AG09319 (cell line): ENCODE measurements around the gene REPS2.

Experiments used
- DNase-seq: peaks from one replicate; pipeline ENCODE4 v3.0.0-alpha.2; 2010; ENCODE audit warnings: low read depth; ENCODE audit errors: extremely low read depth
- TF ChIP-seq, protein P1 (sequence below): IDR thresholded peaks from 2 replicates; pipeline ENCODE4 v1.5.1; 2011; ENCODE audit warnings: low read depth, mild to moderate bottlenecking, inconsistent platforms, low read length, moderate library complexity

REPS2 gene

GRCh38 chrX:16979226-16979625 lies 32.8 kb downstream of the REPS2 start:
- TF ChIP-seq, protein P1, sequence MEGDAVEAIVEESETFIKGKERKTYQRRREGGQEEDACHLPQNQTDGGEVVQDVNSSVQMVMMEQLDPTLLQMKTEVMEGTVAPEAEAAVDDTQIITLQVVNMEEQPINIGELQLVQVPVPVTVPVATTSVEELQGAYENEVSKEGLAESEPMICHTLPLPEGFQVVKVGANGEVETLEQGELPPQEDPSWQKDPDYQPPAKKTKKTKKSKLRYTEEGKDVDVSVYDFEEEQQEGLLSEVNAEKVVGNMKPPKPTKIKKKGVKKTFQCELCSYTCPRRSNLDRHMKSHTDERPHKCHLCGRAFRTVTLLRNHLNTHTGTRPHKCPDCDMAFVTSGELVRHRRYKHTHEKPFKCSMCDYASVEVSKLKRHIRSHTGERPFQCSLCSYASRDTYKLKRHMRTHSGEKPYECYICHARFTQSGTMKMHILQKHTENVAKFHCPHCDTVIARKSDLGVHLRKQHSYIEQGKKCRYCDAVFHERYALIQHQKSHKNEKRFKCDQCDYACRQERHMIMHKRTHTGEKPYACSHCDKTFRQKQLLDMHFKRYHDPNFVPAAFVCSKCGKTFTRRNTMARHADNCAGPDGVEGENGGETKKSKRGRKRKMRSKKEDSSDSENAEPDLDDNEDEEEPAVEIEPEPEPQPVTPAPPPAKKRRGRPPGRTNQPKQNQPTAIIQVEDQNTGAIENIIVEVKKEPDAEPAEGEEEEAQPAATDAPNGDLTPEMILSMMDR = no peak
- DNase-seq = no peak

GRCh38 chrX:16981209-16981608 lies 34.8 kb downstream of the REPS2 start:
- TF ChIP-seq, protein P1 = no peak

DNA sequence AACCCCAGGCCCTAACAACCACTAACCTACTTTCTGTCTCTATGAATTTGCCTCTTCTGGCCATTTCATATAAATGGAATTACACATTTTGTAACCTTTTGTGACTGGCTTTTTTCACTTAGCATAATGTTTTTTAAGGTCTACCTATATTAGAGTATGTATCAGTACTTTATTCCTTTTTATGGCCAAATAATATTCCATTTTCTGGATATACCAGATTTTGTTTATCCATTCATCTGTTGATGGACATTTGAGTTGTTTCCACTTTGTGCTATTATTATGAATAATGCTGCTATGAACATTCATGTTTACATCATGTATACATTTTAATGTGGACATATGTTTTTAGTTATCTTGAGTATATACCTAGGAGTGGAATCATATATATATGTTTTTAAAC lies 35.5 kb downstream of the REPS2 start:
- DNase-seq = no peak
- TF ChIP-seq, protein P1 = no peak

More at GRCh38 chrX:16981209-16981608, 34.8 kb downstream of the REPS2 start:
- no peak for DNase-seq

DNA sequence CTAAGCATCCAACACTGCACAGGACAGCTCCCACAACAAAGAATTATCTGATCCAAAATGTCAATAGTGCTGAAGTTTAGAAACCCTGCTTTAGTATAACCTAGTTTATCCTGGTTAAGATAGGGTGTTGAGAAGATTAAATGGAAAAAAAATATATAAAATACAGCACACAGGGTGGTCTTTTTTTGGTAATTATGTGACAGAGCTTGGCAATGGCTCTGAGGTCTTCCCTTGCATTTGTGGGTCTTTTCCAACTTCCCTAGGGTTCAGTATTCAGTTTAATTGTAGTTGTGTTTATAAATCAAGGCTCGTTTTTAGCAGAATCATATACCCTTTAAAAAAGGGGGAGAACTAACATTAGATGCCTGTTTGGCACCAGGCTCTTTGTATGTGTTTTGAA lies 36.6 kb downstream of the REPS2 start:
- no peak for DNase-seq
- TF ChIP-seq, protein P1 = no peak

DNA sequence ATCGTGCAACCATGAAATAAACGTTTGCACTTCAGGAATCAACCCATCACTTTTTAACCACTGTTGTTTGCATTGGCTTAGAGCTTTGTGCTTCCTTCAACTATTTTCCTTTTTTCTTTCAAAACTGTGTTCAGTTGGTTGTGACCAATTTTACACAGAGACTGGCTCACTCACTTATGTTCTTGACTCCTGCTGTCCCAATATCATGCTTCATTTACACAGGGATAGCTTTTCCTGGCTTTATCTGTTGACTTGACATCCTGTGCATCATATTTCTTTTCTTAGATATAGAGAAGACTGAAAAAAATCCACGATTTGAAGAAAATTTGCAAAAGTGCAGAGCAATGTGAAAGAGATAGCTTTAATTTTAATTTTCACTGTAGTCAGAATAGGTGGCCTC lies 38.8 kb downstream of the REPS2 start:
- no peak for DNase-seq
- TF ChIP-seq, protein P1 = no peak

DNA sequence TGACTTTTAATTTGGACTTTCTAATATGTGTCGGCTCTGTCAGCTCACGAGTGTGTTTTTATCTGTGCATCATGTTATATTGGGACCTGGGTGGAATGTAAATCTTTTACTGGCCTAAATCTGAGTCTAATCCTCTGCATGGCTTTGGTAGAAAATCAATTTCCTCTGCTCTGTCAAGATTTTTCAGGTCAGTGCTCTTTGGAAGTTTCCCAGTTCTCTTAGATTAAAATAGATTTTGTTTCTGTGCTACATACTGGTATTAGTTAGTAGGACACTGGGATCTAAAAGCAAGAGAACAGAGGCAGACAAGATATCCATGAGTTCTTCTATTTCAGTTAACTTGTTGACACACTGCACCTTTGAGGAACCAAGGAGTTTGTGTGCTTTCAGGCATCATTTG lies 39.7 kb downstream of the REPS2 start:
- no peak for DNase-seq
- TF ChIP-seq, protein P1 = no peak

GRCh38 chrX:16989750-16990149 lies 43.3 kb downstream of the REPS2 start:
- no peak for DNase-seq
- TF ChIP-seq, protein P1 = no peak
